HG02759 (cell line): ENCODE data around the gene FRMD4B.
"Not testable (repeated sequence)": the region's sequence is repeated elsewhere in the genome, so short reads cannot be mapped to it uniquely, and the experiment has no call there.

Source experiments
- ATAC-seq: cut with Tn5 transposase; IDR thresholded peaks from one replicate; pipeline ENCODE4 v1.9.1; 2021; ENCODE audit warnings: mild to moderate bottlenecking, moderate library complexity; ENCODE audit not compliant: unreplicated experiment

Gene FRMD4B

DNA sequence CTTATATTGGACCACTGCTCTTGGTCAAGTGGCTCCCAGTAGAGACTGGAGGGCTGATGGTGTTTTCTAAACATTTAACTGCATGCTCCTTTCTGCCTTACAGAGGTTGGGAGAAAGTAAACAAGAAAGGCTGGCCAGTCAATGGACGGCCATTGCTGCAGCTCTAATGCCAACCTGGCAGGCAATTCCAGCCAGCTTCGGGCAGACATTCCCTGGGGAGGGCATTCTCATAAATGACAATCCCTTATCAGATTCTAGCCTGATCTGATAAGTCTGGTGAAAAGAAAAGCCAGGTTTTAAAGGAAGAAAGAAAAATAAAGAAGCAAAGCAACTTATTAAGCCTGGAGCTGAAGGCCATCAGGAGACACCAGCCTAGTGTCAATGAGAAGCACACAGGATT lies 60.7 kb downstream of the FRMD4B start:
- ATAC-seq, result no peak

DNA sequence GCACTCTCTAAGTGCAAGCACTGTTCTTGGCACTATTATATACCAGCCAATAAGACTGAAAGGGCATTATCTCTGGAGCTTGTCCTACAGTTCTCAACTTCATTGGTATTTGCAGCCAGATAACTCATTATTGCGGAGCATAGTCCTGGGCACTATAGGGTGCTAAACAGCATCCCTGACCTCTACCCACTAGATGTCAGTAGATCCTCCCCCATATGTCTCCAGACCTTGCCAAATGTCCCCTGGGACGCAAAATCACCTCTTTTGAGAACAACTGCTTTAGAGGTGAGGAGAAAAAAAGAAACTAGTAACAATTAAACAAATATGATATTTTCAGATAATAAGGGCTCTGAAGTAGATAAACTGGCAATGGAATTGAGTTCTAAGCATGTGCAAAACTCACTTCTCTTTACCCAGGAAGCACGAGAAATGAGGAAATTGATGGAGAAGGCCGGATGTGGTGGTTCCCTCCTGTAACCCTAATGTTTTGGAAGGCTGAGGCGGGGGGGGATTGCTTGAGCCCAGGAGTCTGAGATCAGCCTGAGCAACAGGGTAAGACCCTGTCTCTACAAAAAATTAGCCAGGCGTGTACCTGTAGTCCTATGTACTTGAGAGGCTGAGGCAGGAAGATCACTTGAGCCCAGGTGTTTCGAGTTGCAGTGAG lies 61.4 kb downstream of the FRMD4B start:
- peak; percentile 55 for ATAC-seq

DNA sequence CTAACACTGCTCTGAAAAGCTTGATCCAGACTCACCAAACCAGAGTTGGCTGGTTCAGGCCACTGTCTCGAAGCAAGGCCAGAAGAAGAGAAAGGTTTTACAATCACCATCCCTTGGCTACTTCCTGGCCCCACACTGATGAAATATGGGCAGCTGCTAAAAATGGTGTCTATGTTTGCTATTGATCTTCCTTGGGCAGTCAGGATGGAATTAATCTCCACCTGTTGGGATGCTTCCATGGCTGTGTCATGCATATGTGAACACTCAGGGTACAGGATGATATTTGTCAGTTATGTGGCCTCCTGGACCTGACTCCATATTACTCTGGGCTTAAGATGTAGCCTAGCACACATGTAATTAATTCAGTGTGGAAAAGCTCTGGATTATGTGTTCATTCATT lies 61.9 kb downstream of the FRMD4B start:
- no peak for ATAC-seq

DNA sequence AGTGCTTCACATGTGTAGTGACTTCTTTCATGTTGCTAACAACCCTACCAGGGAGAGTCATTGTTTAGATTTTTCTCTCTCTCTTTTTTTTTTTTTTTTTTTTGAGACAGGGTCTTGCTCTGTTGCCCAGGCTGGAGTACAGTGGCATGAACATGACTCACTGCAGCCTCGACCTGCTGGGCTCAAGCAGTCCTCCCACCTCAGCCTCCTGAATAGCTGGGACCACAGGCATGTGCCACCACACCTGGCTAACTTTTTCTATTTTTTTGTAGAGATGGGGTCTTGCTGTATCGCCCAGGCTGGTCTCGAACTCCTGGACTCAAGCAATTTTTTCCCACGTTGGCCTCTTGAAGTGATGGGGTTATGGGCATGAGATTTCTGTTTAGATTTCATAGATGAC lies 63.4 kb downstream of the FRMD4B start:
- ATAC-seq, result not testable (repeated sequence)

DNA sequence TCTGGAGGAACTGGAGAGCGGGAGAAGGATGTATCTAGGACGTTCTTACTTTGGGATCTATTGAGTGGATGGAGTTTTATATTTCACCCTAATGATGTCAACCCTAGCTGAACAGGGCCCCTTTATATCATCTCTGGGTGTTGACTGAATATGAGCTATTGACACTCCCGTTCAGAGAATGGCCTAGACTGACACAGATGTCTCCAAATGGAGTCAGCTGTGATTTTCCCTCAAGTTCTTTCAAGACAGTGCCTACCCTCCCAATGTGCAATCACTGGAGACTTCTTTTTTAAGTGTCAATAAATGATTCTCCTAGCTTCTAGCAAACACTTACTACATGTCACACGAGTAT lies 63.8 kb downstream of the FRMD4B start:
- ATAC-seq, result no peak

DNA sequence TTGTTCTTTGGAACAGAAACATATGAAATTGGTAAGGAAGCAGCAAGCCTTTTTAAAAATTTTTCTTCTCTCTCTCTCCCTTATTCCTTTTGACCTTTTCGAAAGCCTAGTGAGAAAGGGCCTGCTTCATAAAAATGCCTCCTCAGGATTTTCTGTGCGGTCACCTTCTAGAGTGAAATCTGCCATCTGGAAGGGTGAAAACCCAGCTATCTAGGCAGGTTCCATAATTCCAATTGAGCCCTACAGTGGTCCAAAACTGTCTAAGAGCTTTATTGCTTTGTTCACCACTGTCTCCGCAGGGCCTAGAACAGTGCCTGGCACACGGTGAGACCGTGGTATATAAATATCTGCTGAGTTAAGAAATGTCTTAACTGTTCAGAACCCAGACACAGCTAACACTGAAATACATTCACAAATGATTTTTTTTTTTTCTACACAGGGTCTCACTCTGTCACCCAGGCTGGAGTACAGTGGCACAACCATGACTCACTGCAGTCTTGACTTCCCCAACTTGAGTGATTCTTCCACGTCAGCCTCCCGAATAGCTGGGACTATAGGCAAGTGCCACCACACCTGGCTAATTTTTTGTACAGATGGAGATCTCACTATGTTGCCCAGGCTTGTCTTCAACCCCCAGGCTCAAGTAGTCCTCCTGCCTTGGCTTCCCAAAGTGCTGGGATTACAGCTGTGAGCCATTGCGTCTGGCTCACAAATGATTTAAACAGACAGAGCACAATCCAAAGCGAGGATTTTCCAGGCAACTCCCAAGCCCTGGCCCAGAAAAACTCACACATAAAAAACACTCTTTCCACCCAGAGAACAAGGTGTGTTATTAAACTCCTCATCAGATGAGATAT lies 64.4 kb downstream of the FRMD4B start:
- no peak for ATAC-seq

DNA sequence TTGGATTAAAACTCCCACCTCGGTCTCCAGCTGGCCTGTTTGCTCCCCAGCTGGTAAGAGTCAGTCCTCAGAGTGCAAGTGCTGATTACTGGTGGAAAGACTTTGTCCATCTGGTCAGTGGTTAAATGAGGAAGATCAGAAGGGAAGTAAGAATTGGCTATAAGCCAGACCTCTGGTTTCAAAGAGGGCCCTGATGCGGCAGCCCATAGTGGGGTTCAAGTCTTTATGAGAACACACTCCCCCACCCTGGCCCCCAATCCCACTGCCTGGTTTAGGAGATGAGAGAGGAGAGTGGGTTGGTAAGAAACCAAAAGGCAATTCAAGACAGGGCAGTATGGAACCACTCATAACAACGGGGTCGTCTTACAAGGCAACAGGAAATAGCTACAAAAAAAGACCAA lies 65.0 kb downstream of the FRMD4B start:
- peak; percentile 44 for ATAC-seq

DNA sequence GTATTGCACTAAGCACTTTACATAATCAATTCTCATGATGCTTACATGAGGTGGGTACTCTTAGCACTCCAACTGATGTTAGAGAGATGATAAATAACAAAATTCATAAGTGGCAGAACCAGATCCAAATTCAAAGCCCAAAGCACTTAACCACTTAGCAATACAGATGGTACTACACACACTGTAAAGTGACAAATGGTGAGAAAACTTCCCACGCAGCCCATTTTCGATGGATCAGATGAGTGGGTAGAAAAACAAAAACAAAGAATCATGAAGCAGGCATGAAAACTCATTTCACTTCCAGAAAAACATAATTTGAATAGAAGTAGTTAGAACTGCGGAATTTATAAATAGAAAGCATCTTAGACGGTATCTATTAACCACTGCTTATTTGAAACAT lies 66.2 kb downstream of the FRMD4B start:
- ATAC-seq, result no peak

DNA sequence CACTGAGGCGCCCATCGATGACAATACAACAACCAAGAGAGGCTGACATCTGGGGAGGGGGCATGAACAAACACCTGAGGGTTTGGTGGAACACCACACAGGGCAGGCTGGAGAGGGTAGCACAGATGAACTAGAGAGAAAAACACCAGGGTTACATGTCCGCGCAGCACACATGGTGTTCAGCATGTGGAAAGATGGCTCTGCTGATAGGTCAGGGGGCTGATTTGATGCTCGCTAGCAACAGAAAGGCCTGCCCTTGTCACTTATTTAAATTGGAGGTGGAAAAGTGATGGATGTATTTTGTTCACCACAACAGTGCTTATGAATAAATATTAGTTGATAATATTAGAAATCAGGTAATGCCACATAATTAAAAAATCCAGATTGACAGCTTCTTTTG lies 67.5 kb downstream of the FRMD4B start:
- ATAC-seq, result no peak

DNA sequence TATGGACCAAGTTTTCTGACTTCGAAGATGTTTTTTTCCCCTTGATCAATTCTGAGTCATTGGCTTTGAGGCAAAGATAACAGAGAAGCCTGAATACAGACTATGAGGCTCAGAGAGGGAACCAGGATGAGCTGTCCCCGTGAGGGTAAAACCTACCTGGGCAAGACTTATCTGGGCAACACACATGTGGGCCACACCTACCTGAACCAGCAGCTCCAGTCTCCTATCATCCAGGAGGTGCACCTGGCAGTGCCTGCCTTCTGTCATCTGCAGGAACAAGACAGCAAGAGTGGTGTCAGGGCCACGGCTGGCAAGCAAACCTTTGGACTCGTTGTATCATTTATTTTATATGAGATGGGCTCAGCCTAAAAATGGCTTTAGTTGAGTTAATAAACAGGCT lies 72.6 kb downstream of the FRMD4B start:
- ATAC-seq, result no peak

DNA sequence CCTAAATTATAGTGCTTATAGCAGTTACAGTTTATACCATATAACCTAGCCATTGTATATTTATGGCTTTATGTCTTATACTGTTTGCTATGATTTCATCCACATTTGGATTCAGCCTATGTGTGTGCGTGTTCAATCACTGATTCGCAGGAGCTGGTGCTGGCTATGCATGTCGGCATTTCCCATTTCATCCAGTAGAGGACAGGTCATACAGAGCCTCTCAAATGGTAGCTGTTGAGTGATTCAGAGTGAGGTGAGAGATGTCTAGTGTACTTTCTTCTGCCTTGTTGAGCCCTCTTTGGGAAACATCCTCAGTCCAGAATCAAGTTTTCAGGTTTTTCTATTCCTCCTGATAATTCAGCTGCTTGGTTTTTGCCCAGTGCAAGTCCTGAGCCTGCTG lies 76.1 kb downstream of the FRMD4B start:
- ATAC-seq, result no peak

DNA sequence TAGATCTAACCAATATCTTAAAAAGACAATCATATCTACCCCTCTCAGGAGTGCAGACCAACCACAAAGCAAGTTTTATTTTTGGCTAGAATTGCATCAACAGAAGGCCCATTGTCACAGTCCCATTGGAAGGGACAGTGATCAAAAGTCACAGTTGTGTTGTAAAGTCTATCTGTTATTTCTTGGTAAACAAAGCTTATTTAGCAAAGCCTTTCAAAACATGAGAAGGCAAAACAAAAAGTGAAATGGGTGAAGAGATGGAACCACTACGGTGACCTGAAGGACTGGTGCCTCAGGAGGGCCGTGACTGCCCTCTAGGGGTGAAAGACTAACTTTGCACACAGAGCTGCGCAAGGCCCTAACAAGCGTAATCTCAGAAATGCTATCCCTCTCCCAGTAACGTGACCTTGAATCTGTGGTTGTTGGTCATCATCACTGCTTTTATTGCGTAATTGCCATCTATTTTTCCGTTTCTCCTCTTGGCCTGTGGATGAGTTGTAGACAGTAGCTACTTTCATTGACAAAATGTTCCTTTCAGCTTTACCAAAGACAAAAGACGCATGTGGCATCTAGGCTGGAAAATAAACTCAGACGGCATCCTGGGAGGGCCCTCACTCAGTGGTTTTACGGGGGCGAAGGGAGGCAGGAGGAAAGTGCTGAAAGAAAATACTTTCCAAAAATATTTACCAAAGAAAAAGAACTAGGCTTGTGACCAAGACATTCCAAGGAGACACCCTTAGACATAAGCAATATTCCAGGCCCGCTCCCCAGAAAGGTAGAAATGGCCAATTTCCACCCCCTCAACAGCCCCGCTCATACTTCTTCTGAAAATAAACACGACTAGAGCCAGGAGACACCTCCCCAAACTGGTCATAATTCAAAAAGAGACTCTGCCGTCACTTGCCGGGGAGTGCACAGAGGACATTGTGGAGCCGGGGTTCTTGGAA lies 79.4 kb downstream of the FRMD4B start:
- peak; percentile 99 for ATAC-seq

DNA sequence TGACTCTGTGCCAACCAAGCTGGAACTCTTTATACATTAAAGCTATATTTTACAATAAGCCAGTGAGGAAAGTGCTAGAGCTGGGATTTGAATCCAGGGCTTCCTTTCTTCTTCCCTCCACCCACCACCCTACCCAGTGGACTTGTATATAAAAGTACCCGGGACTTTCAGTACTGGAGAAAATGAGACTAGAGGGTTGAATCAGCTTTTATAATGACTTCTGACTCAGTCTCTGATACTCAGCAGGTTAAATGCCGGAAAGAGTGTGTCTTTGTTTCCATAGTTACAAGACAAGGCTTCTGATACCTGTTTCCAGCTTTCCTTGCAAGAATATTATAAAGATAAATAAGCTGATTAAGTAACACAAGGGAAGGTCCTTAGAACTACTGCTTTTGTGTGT lies 80.9 kb downstream of the FRMD4B start:
- no peak for ATAC-seq

DNA sequence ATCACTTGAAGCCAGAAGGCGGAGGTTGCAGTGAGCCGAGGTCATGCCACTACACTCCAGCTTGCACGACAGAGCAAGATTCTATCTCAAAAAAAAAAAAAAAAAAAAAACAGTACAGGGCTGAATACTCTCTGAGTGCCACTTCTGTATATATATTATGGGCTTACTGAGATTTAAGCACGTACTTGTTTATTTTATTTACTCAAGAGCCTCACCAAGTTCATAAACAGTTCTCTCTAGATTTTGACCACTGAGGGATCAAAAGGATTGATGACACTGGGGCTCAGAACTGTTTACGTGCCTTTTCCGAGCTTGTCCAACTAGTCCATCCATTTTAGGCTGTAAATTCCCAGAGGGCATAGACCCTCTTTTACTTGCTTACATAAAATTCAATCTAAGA lies 81.5 kb downstream of the FRMD4B start:
- ATAC-seq, result no peak

DNA sequence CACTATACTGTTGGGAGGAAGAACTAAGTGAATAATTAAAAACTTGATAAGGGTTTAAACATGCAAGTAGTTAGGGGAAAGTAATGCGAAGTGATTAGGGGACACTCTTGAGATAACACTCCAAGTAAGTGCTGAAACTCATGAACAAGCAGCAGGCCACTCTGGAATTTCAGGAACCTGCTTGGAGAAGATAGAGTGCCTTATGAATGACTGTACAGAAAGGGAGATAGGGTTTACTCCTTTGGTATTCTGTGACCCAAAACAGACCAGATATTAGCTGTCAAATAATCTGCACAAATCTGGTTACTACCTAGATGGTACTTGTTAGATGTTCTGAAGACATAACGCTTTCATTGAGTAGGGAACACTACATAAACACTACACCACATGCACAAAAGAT lies 85.6 kb downstream of the FRMD4B start:
- ATAC-seq, result no peak

DNA sequence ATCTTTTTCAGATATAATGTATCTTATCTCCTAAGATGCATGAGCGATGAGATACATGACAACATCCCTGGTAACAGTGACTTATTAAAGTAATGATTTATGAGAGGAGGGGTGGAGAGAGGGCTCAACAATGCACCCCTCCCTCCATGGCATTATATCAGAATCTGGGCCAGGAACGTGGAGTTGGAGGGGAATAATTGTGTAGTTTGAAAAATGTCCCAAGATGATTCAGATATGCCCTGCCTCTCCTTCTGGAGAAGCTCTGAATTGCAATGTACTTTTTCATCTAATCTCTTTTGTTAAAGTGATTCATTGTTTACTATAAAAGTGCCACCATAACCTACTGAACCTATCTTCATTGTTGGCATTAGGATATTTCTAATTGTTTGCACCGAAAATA lies 86.5 kb downstream of the FRMD4B start:
- ATAC-seq, result no peak

DNA sequence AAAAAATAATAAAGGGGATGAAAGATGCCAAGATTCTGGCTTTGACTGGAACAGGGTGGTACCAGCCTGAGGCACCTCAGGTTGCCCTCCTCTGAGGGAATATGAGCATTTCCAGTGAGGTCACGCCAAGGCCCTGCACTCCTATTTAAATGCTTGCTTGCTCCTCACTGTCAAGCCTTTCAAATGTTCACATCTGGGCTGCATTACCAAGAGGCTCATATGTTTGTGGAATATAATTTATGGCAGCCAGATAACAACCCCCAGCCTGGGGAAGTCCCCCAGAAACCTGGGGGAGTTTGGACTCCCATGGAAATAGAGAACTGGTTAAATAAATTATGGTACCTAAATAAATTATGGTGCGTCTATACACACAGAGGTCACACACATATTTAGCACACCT lies 88.4 kb downstream of the FRMD4B start:
- ATAC-seq, result no peak

DNA sequence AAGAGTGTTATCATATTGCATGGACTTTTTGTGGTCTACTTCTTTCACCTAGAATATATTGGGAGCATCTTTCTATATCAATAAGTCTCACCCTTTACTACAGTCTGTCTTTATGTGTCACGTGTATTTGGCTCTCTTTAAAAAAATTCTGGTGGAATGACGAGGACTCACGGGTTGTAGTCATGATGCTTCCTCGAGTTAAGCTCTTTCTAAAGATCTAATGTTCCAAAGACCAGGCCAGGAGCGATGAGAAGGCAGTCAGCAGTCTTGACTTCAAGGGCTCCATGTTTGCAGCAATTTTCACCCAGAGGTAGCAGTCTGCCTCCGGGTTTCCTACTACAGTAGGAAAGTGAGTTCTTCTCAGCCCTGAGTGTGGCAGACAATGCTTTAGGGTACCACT lies 88.9 kb downstream of the FRMD4B start:
- no peak for ATAC-seq

DNA sequence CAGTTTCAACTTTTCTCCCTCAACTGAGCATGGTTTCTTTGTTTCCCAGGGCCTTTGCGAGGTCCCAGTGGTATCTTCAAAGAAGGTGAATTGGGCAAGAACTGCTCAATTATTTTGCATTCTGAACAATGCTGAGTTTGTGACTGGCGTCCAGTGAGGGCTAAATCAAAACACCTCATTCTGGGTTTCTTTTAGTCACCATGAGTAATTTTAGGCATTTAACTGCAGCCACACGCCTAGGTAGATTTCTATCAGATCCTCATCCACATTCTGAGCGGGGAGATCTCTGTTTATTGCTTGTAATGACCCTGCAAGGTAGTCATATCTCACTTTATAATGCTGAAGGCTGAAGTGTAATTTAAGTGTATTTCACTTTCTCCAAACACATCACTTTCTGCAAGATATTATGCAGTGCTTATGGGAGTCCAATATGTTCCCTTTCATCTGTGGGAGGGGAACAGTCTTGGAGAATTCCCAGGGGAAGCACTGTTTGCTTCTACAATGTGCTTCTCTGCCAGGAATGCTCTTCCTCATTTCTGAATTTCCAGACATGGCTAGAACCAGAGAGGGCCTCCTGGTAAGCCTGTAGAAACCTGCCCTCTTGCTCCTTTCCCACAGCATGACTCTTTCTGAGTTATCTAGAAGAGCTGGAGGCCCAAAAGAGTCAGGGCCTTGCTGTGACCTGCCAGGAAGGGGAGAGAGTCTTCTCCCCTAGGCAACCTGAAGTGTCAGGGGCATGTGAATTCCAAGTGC lies 91.7 kb downstream of the FRMD4B start:
- ATAC-seq, result no peak

DNA sequence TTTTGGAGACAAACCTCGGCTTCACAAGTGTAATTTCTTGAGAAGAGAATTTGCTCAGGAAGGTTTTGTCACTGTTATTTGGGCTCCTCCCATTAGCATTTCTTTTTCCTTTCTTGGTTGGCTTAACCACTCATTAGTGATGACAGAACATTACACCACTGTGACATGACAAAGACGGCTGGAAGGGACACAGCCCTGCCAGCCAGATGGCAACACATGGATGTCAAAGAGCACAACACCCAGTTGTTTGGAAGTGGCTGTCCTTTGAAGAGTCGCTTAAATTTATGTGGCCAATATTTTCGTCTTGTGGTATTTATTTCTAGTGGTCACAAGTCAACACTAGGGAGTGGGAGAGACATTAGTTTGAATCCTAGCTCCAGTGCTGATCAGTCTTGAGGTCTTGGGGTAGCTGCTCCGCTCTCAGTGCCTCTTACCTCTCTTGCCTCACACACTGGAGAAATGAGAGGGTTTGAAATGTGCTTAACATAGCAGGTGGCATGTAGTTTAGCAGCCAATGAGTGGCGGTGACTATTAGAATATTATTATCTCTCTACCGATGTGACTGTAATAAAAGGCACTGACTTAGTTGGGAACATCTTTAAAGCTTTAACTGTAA lies 92.8 kb downstream of the FRMD4B start:
- ATAC-seq, result no peak
